ENCODE results near the gene CCDC66. TPM values are rescaled to one million over a fixed set of nuclear protein-coding genes. Genes with fewer than 3 reads are reported as not detected.
A peak's percentile ranks its signal among the peaks of the same experiment; 100 is the strongest.

Gene CCDC66
- total RNA-seq (10 to 100 TPM in 2 of 4 donors, 1 to 10 TPM in 2; 7.5 to 14.8 (median 10.2) TPM), polyA plus RNA-seq (10 to 100 TPM in 1 of 3 donors, 1 to 10 TPM in 2; 5.5 to 11.4 (median 7.0) TPM)
- long read RNA-seq, donor 1, partial matches to known transcripts: 0 of 2 reads
- long read RNA-seq, donor 1, other reads (novel, unspliced or antisense): 0 of 2 reads
- long read RNA-seq, donor 2, partial matches to known transcripts: 1 of 10 reads
- long read RNA-seq, donor 2, other reads (novel, unspliced or antisense): 7 of 10 reads

DNA sequence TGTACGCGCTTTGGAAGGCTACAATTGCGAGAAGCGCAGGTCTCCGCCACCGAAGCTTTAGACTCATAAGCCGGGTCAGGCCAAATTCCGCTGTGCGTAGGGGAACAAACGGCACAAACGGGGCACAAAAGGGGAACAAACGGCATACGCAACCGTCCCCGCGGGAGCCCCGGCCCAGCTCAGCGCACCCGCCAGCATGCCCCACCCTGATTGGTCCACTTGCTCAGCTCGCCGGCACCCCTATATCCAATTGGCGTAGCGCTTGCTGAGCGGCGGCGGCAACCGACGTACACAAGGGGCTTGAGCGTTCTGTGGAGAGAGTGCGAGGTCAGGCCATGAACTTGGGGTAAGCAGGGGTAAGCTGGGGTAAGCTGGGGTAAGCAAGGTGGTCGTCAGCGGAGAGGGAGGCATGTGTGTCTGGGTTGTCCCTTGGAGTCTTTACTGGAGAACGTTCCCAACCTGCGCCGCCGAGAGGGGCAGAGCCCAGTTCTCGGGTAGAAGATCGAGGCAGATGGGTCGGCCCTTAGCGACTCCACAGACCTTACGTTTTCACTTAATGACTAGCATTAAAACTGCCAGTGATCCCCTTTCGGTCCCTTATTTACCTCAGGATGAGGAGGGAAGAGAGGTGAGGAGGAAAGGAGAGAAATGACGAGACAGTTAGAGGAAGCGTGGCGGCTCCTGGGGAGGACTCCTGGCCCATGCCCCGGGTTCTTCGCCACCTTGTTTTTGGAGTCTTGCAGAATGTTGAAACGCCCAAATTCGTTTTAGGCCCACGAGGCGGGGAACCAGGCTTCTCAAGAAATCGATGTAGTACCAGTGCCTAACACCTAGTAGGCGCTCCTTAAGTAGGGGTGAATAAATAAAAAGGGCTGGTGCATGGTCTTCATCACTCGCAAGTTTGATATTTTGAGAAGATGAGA lies at the start of gene CCDC66:
TSS of gene CCDC66 (plus strand) at position 268 of the 923 bp plus-strand sequence. CDS start at position 336, 68 bp downstream.
- intact Hi-C loops (cut with DNase I): loop anchor here in 1 of 2 donors (5.0 kb wide), 1 partner anchor 245 kb away; the partner anchor contains the start of gene ARHGEF3
- WGBS, 3 donors: 0% methylated on average over 50 to 54 of the region's 54 CpGs

GRCh38 chr3:56519641-56520040 lies 37.3 kb upstream of the CCDC66 start:
- DNase-seq: no peak
- Histone ChIP-seq H3K4me1 (no peaks in the 10 kb centered on the region), H3K4me3 (no peak overlapping the region), H3K9me3 (no peaks in the 10 kb centered on the region), H3K27ac (no peak overlapping the region), H3K36me3 (ENCODE audit: insufficient read depth in 1 of 2, low read depth in 1 of 2) (no peaks in the 10 kb centered on the region), H3K27me3 (ENCODE audit: insufficient read depth in 3 of 3, low read length in 2 of 3) (no peaks in the 10 kb centered on the region)
- intact Hi-C loops (cut with DNase I): no loop called here
- no peak for TF ChIP-seq CTCF (IDR thresholded peaks at IDR 0.05)
- no peak for ATAC-seq
- WGBS, 3 donors: 51 to 59% (median 57%) methylated on average over 1 of the region's 1 CpG

More for the DNA sequence above, at the start of gene CCDC66:
- peak; percentile 100 for ATAC-seq
- Histone ChIP-seq H3K36me3 (ENCODE audit: insufficient read depth in 1 of 2, low read depth in 1 of 2) (peaks cover 2 to 29% of the 10 kb centered on the region in 2 donors), H3K27me3 (ENCODE audit: insufficient read depth in 3 of 3, low read length in 2 of 3) (no peaks in the 10 kb centered on the region), H3K9me3 (no peaks in the 10 kb centered on the region), H3K4me1 (peaks cover 10% of the 10 kb centered on the region), H3K27ac (peak within 1 kb of the TSS; percentile 85), H3K4me3 (peak within 1 kb of the TSS; percentile 80)
- peak; percentile 95 to 98 for DNase-seq
- peak; percentile 74 for TF ChIP-seq CTCF (IDR thresholded peaks at IDR 0.05)

DNA sequence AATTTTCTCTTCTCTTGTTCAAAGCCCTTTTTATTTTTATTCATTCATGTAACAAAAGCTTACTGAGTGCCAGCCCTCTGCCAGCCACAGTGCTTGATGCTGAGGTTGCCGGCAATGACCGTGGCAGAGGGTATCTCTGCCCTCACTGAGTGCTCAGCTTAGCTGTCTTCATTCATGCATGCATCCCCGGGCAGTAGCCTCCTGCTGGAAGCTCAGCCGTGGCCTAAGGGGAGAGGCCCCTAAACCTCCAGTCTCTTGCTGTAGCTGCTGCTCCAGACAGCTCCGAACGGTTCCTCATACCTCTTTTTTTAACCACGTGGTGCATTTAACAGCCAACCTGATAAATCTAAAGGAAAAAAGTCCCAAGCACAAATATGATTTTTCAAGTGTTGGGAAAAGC lies 34.6 kb upstream of the CCDC66 start:
- no peak for DNase-seq
- TF ChIP-seq CTCF (IDR thresholded peaks at IDR 0.05): no peak
- H3K4me1 ChIP-seq: no peaks in the 10 kb centered on the region
- 42 to 43% (median 43%) methylated on average over 7 of the region's 7 CpGs for WGBS, 3 donors
- H3K36me3 ChIP-seq (ENCODE audit: insufficient read depth in 1 of 2, low read depth in 1 of 2): no peaks in the 10 kb centered on the region
- intact Hi-C loops (cut with DNase I): no loop called here
- H3K27ac ChIP-seq: no peak overlapping the region
- no peak for ATAC-seq
- H3K4me3 ChIP-seq: no peak overlapping the region
- H3K27me3 ChIP-seq (ENCODE audit: insufficient read depth in 3 of 3, low read length in 2 of 3): no peaks in the 10 kb centered on the region
- H3K9me3 ChIP-seq: no peaks in the 10 kb centered on the region

DNA sequence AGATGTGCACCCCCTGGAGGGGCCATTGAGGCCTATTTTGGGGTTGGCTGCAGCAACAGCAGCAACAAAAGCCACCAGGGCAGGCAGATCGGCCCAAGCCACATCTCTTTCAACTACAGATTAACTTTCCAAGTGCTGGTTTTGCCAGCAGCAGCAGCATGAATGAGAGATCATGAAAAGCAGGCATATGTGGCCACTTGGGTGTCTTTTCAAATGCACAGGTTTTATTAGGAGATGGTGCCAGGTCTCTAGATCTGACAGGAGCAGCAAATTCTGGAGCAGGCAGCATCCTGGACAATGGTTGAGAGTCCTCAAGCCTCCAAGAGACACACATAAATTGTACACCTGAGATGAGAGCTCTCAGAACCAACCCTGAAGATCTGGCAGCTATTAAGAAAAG lies 31.7 kb upstream of the CCDC66 start:
- ATAC-seq: no peak
- intact Hi-C loops (cut with DNase I): no loop called here
- no peak for DNase-seq
- 30 to 57% (median 43%) methylated on average over 1 of the region's 1 CpG for WGBS, 3 donors
- Histone ChIP-seq H3K9me3 (no peaks in the 10 kb centered on the region), H3K27me3 (ENCODE audit: insufficient read depth in 3 of 3, low read length in 2 of 3) (no peaks in the 10 kb centered on the region), H3K27ac (no peak overlapping the region), H3K4me1 (no peaks in the 10 kb centered on the region), H3K36me3 (ENCODE audit: insufficient read depth in 1 of 2, low read depth in 1 of 2) (no peaks in the 10 kb centered on the region), H3K4me3 (no peak overlapping the region)
- TF ChIP-seq CTCF (IDR thresholded peaks at IDR 0.05): no peak
